NCI-H526 treated with DMSO at 0.1 percent for 48 hours (cell line): ENCODE measurements around the gene DISC1.

Experiments
- DNase-seq: peaks from one replicate; lab custom pipeline; 2025; lab: John Stamatoyannopoulos, UW

Gene DISC1

GRCh38 chr1:232045139-232045994 lies 418.8 kb downstream of the DISC1 start:
- no peak for DNase-seq

- no peak for DNase-seq
These were observed 420.1 kb downstream of the DISC1 start for GRCh38 chr1:232046451-232047306.

- no peak for DNase-seq
These were observed 420.9 kb downstream of the DISC1 start for GRCh38 chr1:232047473-232047872.

GRCh38 chr1:232048481-232048880 lies 421.9 kb downstream of the DISC1 start:
- DNase-seq, result no peak

- no peak for DNase-seq
These were observed 422.7 kb downstream of the DISC1 start for GRCh38 chr1:232049335-232049734.

GRCh38 chr1:232057217-232057895 lies 430.8 kb downstream of the DISC1 start:
- DNase-seq, result no peak

- DNase-seq, result no peak
These were observed 431.3 kb downstream of the DISC1 start for GRCh38 chr1:232057896-232058274.

- DNase-seq, result peak; percentile 4
These were observed 433.3 kb downstream of the DISC1 start for GRCh38 chr1:232059726-232060374.

- no peak for DNase-seq
These were observed 436.4 kb downstream of the DISC1 start for GRCh38 chr1:232062967-232063366.

- DNase-seq, result no peak
These were observed 439.9 kb downstream of the DISC1 start for GRCh38 chr1:232066521-232066920.

- DNase-seq, result no peak
These were observed 447.7 kb downstream of the DISC1 start for GRCh38 chr1:232074265-232074664.

GRCh38 chr1:232077809-232078208 lies 451.2 kb downstream of the DISC1 start:
- no peak for DNase-seq

GRCh38 chr1:232084584-232085223 lies 458.1 kb downstream of the DISC1 start:
- no peak for DNase-seq

- DNase-seq, result no peak
These were observed 464.2 kb downstream of the DISC1 start for GRCh38 chr1:232090816-232091215.
